SK-N-SH (cell line): Measurements from ENCODE around the gene HSD17B1.

Source experiments
- EZH2phosphoT487 ChIP-seq: fragments of 200-600 bp; sonication (generic); IDR thresholded peaks from 2 replicates; pipeline ENCODE4 v1.6.1; 2017; ENCODE audit warnings: low read depth, mixed run types, mild to moderate bottlenecking, antibody characterized with exemption, moderate library complexity, borderline replicate concordance
- POLR2AphosphoS5 ChIP-seq: IDR thresholded peaks from 2 replicates; pipeline ENCODE4 v1.6.1; 2012; ENCODE audit warnings: low read depth, low read length
- SMC3 ChIP-seq: IDR thresholded peaks from 2 replicates; pipeline ENCODE4 v1.6.1; 2012; ENCODE audit warnings: low read depth, low read length, improper control_type of control experiment
- TF ChIP-seq, protein P1 (sequence below): fragments of 150-350 bp; IDR thresholded peaks from 2 replicates; pipeline ENCODE4 v1.6.1; 2017; ENCODE audit warnings: antibody characterized with exemption, low read length, low read depth, borderline replicate concordance
- TF ChIP-seq, protein P2 (sequence below): IDR thresholded peaks from 2 replicates; pipeline ENCODE4 v1.4.0; 2012; ENCODE audit warnings: low read depth, borderline replicate concordance
- TF ChIP-seq, protein P3 (sequence below): fragments of 200-600 bp; sonication (generic); IDR thresholded peaks from 2 replicates; pipeline ENCODE4 v1.6.1; 2017; ENCODE audit warnings: antibody characterized with exemption, mild to moderate bottlenecking, moderate library complexity

DNA sequence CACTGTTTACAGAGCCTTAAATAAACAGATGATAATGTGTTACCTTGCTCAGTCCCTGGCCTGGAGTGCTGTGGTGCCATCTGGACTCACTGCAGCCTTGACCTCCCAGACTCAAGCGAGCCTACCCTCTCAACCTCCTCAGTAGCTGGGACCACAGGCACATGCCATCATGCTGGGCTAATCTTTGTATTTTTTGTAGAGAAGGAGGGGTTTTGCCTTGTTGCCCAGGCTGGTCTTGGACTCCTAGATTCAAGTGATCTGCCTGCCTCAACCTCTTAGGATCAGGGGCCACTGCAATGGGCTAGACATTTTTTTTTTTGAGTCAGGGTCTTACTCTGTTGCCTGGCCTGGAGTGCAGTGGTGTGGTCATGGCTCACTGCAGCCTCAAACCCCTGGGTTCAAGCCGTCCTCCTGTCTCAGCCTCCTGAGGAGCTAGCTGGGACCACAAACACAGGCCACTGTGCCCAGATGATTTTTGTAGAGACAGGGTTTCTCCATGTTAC is 21.7 kb upstream of the HSD17B1 start:
- TF ChIP-seq, protein P1, sequence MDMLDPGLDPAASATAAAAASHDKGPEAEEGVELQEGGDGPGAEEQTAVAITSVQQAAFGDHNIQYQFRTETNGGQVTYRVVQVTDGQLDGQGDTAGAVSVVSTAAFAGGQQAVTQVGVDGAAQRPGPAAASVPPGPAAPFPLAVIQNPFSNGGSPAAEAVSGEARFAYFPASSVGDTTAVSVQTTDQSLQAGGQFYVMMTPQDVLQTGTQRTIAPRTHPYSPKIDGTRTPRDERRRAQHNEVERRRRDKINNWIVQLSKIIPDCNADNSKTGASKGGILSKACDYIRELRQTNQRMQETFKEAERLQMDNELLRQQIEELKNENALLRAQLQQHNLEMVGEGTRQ: no peak
- TF ChIP-seq EZH2phosphoT487: no peak
- TF ChIP-seq, protein P2, sequence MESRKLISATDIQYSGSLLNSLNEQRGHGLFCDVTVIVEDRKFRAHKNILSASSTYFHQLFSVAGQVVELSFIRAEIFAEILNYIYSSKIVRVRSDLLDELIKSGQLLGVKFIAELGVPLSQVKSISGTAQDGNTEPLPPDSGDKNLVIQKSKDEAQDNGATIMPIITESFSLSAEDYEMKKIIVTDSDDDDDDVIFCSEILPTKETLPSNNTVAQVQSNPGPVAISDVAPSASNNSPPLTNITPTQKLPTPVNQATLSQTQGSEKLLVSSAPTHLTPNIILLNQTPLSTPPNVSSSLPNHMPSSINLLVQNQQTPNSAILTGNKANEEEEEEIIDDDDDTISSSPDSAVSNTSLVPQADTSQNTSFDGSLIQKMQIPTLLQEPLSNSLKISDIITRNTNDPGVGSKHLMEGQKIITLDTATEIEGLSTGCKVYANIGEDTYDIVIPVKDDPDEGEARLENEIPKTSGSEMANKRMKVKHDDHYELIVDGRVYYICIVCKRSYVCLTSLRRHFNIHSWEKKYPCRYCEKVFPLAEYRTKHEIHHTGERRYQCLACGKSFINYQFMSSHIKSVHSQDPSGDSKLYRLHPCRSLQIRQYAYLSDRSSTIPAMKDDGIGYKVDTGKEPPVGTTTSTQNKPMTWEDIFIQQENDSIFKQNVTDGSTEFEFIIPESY: no peak
- TF ChIP-seq POLR2AphosphoS5: no peak
- TF ChIP-seq, protein P3, sequence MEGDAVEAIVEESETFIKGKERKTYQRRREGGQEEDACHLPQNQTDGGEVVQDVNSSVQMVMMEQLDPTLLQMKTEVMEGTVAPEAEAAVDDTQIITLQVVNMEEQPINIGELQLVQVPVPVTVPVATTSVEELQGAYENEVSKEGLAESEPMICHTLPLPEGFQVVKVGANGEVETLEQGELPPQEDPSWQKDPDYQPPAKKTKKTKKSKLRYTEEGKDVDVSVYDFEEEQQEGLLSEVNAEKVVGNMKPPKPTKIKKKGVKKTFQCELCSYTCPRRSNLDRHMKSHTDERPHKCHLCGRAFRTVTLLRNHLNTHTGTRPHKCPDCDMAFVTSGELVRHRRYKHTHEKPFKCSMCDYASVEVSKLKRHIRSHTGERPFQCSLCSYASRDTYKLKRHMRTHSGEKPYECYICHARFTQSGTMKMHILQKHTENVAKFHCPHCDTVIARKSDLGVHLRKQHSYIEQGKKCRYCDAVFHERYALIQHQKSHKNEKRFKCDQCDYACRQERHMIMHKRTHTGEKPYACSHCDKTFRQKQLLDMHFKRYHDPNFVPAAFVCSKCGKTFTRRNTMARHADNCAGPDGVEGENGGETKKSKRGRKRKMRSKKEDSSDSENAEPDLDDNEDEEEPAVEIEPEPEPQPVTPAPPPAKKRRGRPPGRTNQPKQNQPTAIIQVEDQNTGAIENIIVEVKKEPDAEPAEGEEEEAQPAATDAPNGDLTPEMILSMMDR: no peak
- TF ChIP-seq SMC3: no peak
